Gastroesophageal sphincter (tissue), 3 donors: ENCODE results near the gene LINC01488.

Source experiments
- CTCF ChIP-seq, 4 experiments: fragments of 200-600 bp in 2 of 4; fragments of 450-650 bp in 2 of 4; sonication (generic) in 1 of 4; IDR thresholded peaks; one replicate each; pipeline ENCODE4 v1.5.1; 2017 to 2019; ENCODE audit warnings: antibody characterized with exemption in 4 of 4, mild to moderate bottlenecking in 2 of 4, moderate library complexity in 2 of 4
- POLR2A ChIP-seq, 2 donors: fragments of 450-650 bp; IDR thresholded peaks; one replicate each; pipeline ENCODE4 v1.6.1; 2017; ENCODE audit warnings: antibody characterized with exemption in 2 of 2, mild to moderate bottlenecking in 2 of 2, moderate library complexity in 1 of 2
- POLR2AphosphoS5 ChIP-seq: sonication (generic); formaldehyde crosslinking; IDR thresholded peaks from one replicate; pipeline ENCODE4 v1.6.1; 2017; ENCODE audit warnings: antibody characterized with exemption

DNA sequence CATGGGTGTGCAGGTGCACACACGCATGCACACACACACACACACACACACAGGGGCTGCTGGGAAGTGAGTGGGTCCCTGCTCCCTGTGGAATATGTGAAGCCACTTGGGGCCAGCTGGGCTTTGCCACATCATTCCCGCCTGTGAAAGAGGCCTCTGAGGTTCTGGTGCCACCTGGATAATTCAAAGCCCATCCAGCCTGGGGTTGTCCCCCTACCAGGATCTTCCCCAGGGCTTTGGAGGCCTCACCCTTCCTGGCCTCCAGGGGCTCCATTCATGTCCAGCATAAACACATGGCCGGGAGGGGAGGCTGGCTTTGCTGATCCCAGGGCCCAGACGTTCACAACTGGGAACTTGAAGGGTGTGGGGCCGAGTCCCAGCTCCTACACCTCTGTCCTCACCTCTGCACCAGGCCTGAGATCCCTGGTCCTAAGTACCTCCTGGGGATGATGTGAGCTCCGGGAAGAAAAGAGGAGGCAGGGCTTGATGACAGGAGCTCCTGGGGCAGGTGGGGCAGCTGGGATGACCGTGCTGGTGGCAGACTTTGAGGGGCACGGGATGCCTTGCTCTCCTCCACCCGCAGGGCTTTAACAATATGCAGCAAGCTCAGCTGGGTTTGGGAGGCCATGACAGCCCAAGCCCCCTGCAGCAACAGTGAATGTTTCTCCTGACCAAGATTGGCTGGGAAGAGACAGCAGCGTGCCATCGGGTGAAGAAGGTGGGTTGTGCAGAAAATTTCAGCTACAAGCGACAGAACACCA, 14.2 kb downstream of the LINC01488 start:
- TF ChIP-seq POLR2A (IDR thresholded peaks at IDR 0.05): no peak
- TF ChIP-seq CTCF (IDR thresholded peaks at IDR 0.05): no peak
- no peak for TF ChIP-seq POLR2AphosphoS5
